Inferior parietal cortex (tissue), 1 donor: ENCODE measurements around the gene ZNF91.
"Not testable (repeated sequence)": the region's sequence is repeated elsewhere in the genome, so short reads cannot be mapped to it uniquely, and the experiment has no call there.

ENCODE experiments used
- DNase-seq: peaks from one replicate; pipeline ENCODE4 v3.0.0-alpha.2; 2016; ENCODE audit errors: extremely low spot score

Gene ZNF91

GRCh38 chr19:23395722-23396117, 449 bp upstream of the ZNF91 start:
- not testable (repeated sequence) for DNase-seq

GRCh38 chr19:23394511-23394910, 760 bp downstream of the ZNF91 start:
- no peak for DNase-seq

GRCh38 chr19:23393121-23393520, 2.1 kb downstream of the ZNF91 start:
- DNase-seq, result no peak

- DNase-seq, result no peak
Measured at GRCh38 chr19:23391236-23391635, 4.0 kb downstream of the ZNF91 start.

GRCh38 chr19:23385404-23385803, 9.9 kb downstream of the ZNF91 start:
- DNase-seq, result no peak

- no peak for DNase-seq
Measured at GRCh38 chr19:23384858-23385257, 10.4 kb downstream of the ZNF91 start.

GRCh38 chr19:23384166-23384565, 11.1 kb downstream of the ZNF91 start:
- DNase-seq, result no peak

GRCh38 chr19:23382955-23383354, 12.3 kb downstream of the ZNF91 start:
- no peak for DNase-seq

- DNase-seq, result no peak
Measured at GRCh38 chr19:23381114-23381513, 14.2 kb downstream of the ZNF91 start.

GRCh38 chr19:23379671-23380070, 15.6 kb downstream of the ZNF91 start:
- not testable (repeated sequence) for DNase-seq

GRCh38 chr19:23378948-23379347, 16.3 kb downstream of the ZNF91 start:
- DNase-seq, result no peak

GRCh38 chr19:23377276-23377675, 18.0 kb downstream of the ZNF91 start:
- no peak for DNase-seq

GRCh38 chr19:23366437-23366836, 28.8 kb downstream of the ZNF91 start:
- DNase-seq, result no peak

- DNase-seq, result not testable (repeated sequence)
Measured at GRCh38 chr19:23366031-23366430, 29.2 kb downstream of the ZNF91 start.

- no peak for DNase-seq
Measured at GRCh38 chr19:23365222-23365621, 30.0 kb downstream of the ZNF91 start.

- not testable (repeated sequence) for DNase-seq
Measured at GRCh38 chr19:23361843-23362242, 33.4 kb downstream of the ZNF91 start.

GRCh38 chr19:23351806-23352205, 43.5 kb downstream of the ZNF91 start:
- no peak for DNase-seq

GRCh38 chr19:23346696-23347095, 48.6 kb downstream of the ZNF91 start:
- peak; percentile 18 for DNase-seq

GRCh38 chr19:23345838-23346237, 49.4 kb downstream of the ZNF91 start:
- no peak for DNase-seq

- no peak for DNase-seq
Measured at GRCh38 chr19:23343434-23344010, 51.7 kb downstream of the ZNF91 start.

GRCh38 chr19:23328211-23328610, 67.1 kb downstream of the ZNF91 start:
- no peak for DNase-seq

GRCh38 chr19:23321953-23322549, 73.2 kb downstream of the ZNF91 start:
- DNase-seq, result no peak

- not testable (repeated sequence) for DNase-seq
Measured at GRCh38 chr19:23321403-23321802, 73.9 kb downstream of the ZNF91 start.

- DNase-seq, result not testable (repeated sequence)
Measured at GRCh38 chr19:23319571-23319970, 75.7 kb downstream of the ZNF91 start.
